ENCODE results near the gene C3orf70.

C3orf70 gene, protein sequence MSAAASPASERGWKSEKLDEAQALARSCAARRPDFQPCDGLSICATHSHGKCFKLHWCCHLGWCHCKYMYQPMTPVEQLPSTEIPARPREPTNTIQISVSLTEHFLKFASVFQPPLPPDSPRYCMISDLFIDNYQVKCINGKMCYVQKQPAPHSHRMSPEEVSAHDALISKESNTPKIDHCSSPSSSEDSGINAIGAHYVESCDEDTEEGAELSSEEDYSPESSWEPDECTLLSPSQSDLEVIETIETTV

DNA sequence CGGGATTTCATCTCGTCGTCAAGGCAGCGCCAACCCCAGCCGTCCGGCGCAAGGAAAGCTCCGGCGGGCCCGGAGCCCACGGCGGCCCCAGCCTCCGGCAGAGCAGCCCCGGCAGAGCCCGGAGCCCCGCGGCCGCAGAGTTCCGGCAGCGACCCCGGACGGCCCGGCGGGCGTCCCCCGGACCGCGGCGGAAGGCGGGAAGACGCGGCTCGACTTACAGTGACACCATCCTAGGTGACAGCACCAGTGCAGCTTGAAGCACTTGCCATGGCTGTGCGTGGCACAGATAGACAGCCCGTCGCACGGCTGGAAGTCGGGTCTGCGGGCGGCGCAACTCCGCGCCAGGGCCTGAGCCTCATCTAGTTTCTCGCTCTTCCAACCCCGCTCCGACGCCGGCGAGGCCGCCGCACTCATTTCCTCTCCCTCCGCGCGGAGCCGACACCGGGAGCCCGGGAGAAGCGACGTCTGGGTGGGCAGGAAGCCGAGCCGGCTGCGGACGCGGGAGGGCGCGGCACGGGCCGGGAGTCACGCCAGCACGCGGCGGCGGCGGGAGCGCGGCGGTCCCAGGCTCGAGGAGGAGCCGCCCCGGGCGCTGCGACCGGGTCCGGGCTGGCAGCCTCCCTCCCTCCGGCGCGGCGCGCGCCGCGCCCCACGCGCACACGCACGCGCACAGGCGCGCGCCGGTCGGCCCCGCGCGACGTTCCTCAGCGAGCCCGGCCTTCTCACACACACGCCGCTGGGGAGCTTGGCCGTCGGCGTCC, at the start of gene C3orf70:
C3orf70 (minus strand) TSS at position 651 of the 761 bp plus-strand sequence; CDS start at position 414, 237 bp downstream.
- no peak for DNase-seq (ENCODE audit: low read depth in 3 of 3, low spot score in 1 of 3)

DNA sequence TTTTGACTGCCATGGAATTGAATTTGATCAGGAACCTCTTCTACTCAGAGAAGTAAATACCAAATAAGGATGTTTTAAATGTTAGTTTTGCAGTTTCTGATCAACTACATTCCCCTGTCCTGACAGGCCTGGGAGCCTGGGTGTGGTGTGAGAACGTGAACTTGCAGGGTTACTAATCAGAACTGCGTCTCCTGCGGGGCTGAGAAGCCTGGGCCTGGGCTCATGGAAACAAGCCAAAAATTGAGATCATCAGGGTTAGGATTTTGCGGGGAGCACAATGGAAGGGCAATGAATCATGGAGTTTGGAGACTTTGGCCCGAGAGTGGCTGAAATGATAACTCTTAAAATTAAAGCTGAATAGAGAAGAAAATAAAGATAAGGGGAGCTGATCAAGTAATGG, 47.8 kb upstream of the C3orf70 start:
- no peak for DNase-seq (ENCODE audit: low read depth in 3 of 3, low spot score in 1 of 3)

DNA sequence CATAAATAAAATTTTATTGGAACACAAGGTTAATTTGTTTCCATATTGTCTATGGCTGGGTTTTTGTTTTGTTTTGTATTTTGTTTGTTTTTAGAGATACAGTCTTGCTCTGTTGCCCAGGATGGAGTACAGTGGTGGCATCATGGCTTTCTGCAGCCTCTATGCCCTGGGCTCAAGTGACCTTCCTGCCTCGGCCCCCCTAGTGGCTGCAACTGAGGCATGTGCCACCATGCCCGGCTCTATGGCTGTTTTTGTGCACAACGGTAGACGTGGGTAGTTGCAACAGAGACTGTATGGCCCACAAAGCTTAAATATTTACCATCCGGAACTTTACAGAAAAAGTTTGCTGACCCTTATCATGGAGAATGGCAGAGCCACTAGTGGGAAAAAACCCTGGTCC, 46.8 kb upstream of the C3orf70 start:
- DNase-seq (ENCODE audit: low read depth in 3 of 3, low spot score in 1 of 3) = no peak

DNA sequence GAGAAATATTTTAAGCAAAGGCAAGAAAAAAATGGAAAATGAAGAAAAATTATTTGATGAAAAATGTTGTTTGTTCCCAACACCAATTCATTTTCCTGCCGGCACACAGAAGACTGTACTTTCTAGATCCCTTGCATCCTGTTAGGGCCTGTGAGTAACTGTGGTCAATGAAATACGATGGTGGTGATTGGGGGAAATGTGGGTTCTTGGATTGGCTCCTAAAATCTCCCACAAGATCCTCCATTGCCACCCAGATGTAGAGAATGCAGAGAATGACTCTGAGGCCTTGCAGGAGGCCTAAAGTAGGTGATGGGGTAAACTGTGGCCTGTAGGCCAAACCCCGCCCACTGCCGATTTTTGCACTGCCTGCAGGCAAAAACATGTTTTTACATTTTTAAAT, 46.3 kb upstream of the C3orf70 start:
- DNase-seq (ENCODE audit: low read depth in 3 of 3, low spot score in 1 of 3) = no peak

DNA sequence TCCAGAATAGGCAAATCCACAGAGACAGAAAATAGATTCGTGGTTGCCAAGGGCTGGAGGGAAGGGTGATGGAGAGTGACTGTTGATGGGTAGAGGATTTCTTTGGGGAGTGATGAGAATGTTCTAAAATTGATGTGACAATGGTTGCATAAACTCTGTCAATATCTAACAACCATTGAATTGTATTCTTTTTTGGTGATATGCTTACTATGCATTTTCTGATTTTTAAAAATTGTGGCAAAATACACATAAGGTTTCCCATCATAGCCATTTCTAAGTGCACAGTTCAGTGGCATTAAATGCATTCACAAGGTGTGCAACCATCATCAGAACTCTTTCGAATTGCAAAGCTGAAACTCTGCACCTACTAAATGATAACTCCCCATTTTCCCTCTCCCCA, 44.2 kb upstream of the C3orf70 start:
- DNase-seq (ENCODE audit: low read depth in 3 of 3, low spot score in 1 of 3) = no peak

DNA sequence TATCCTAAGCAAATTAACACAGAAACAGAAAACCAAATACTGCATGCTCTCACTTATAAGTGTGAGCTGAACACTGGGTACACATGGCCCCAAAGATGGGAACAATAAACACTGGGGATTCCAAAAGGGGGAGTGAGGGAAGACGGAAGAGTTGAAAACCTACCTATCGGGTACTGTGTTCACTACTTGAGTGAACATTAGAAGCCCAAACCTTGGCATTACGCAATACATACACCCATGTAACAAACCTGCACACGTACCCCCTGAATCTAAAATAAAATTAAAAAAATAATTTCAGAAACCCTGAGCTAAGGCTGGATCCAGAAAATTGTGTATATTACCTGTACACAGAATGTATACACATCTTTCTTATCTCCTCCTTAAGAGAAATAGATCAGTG, 42.8 kb upstream of the C3orf70 start:
- DNase-seq (ENCODE audit: low read depth in 3 of 3, low spot score in 1 of 3) = no peak

DNA sequence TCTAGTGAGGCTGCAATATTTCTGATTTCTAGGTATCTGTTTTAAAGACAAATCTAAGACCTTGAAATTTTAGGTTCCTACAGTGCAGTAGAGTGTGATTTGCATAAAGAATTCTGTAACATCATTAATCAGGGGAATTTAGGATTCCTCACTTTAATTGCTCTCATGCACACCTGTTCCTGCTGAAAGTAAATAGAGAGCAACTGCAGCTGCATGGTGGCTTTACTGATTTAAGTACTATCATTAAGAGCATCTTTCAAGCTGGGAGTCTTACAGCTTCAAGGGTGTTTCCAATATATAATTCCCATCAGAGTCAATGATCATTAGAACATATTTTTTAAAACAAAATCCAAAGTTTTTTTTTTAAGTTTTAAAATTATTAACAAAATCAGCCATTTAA, 36.0 kb upstream of the C3orf70 start:
- DNase-seq (ENCODE audit: low read depth in 3 of 3, low spot score in 1 of 3) = no peak

DNA sequence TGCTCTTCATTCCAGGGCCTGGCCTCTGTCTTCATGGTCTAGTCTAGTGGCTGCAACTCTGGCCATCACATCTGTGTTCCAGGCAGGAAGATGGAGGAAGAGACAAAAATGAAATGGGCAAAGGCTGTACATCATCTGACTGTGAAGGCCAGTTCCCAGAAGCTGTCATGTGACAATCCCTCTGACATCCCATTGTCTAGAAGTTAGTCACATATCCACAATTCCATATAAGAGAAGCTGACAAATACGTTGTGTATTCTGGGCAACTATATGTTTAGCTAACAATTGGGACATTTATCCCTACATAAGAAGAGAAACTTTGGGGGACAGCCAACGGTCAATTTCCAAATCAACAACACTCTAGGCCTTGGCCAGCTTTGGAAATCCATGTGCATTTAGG, 34.5 kb upstream of the C3orf70 start:
- DNase-seq (ENCODE audit: low read depth in 3 of 3, low spot score in 1 of 3) = no peak

DNA sequence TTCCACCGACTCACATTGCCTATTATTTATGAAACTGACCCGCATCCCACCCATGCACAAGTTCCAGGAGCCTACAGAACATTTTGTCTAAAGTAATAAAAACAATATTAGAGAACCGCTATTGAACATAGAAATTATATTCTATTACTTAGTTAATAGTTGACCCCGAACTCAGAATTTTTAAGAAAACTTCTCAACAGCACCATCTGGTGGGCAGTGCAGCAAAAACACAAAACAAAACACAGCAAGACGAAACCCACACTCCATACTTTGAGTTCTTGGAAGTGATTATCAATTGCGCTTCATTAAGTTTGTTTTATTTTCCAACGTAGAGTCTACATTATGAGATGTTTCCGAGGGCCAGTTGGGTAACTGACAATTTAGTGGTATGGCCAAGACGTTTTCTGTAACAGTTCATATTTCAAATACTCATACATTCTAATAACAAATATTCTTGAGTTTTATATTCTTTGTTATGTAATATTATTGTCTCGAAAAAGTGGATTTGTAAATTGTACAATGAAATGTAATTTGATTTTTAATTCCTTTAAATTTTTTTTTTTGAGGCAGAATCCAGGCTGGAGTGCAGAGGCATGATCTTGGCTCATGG, 24.0 kb upstream of the C3orf70 start:
- no peak for DNase-seq (ENCODE audit: low read depth in 3 of 3, low spot score in 1 of 3)

DNA sequence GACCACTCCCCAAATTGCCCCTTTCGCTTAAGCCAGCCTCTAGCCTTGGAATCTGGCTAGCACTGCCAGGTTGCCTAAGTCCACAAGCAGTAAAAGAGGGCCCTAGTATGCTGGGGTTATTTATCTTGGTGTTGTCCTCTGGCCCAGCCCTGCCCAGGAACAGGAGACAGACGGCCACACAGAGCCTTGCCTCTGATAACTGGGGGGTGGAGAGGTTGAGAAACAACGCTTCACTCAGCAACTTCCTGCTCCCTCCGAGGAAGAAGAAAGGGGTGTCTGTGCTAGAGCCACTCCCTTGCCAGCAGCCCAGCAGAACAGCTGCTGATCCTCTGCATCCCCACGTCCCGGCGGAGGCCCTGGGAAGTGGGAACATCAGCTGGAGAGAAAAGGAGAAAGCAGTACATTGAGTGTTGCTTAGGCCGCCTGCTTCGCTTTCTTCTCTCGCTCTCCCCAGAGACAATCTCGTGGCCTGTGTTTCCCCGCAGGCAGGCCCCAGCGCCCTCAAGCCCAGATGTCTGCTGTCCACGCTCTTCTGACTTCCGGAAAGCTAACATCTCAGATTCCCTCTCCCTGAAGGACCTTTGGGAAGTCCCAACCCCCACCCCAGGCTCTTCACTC, 22.6 kb upstream of the C3orf70 start:
- no peak for DNase-seq (ENCODE audit: low read depth in 3 of 3, low spot score in 1 of 3)

DNA sequence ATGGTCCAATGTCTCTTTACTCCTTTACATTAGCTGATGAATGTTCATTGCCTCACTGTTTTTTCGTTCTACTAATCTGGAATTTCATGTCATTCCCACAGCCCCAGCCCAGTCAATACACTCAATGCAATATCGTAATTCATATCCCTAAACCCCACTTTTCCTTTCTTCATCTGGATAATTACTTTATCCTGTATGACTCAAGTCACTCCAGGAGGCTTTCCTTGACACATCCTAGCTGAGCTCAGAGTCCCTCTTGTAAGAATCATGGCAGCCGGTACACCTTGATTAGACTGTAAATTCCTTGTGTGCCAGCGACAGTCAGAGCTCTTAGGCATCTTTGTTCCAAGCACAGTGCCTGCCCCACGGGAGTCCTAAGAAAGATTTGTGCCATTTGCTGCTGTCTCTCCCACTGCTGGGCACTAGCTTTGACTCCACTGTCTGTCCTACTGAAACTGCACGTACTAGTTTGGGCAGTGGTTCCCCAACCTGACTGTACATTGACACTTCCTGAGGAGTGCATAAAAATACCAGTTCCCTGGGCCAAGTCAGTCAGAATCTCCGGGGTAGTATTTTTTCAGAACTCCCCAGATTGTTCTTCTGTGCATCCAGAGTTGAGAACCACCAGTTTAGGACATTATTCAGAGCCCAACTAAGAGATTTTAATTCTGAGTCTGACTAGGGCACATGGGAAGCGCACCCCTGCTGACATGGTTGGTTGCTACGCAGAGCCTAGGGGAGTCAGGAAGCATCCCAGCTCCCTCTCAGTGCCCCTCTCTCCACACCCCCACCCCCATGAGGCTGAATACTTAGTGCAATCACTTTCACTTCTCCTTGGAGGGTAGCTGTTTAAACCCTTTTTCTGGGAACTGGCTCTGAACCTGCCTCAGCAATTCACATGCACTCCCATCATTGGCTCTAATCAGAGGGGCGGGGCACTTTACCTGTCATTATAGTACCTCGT, 19.5 kb upstream of the C3orf70 start:
- no peak for DNase-seq (ENCODE audit: low read depth in 3 of 3, low spot score in 1 of 3)

DNA sequence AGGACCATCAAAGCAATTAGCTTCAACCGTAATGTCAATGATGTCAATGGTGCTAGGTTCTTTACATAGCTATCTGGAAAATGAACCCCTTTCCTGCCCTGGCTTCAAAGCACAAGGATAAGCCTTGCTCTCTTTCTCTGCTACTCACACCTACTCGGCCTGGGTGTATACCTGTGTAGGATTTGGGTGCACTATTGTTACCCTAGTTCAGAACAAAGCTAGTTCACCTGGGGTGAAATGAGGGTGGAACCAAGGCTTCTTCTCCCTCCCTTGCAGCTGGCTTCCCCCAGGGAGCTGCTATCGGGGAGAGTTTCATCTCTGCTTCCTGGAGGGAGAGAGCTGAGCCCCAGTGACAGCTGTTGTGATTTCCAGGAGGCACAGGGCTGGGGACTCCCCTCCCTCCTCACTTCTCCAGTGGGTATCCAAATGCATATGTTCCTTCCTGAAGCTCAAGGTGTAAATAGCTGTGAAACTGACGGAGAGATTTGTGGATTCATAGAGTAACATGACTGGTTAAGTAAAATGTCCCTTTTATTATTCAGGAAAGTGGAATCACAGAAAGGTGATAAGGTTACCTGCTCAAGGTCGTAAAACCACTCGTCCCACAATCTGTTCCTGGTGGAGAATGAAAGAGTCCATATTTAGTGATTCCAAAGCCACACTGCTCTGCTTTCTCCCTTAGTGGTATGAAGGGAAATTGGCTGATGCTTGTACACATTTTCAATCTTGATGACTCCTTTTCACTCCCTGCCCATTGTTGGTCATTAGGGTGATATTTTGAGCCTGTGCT, 11.8 kb upstream of the C3orf70 start:
- no peak for DNase-seq (ENCODE audit: low read depth in 3 of 3, low spot score in 1 of 3)

DNA sequence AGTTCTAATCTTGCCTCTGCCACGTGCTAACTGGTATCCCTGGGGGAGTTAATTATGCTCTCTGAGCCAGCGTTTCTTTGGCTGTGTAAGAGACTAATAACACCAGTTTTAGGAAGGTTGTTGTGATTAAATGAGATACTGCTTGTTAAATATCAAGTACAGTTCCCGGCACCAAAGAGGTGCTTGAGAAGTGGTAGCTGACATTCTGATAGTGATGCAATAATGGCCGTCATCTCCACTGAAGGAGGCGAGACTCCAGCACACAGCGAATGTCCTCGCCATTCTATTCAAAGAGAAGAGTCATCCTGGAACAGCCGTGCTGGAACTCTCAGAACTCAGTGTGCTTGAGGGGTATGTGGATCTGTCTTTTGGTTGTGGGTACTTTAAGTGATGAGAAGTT, 9.8 kb upstream of the C3orf70 start:
- DNase-seq (ENCODE audit: low read depth in 3 of 3, low spot score in 1 of 3) = no peak

DNA sequence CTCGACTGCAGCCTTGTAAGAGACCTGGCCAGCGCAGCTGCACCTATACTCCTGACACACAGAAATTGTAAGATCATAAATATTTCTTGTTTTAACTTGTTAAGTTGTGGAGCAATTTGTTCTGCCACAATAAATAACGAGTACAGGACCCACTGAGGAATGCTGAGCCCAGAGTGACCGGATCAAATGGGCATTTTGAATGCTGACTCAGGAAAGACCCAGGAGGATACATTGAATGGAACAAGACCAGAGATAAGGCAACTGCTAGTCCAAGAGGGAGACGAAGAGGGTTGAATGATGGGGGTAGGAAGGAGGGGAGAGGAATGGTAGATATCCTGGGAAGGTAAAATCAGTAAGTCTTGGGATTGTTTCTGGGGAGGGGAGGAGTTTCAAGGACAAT, 8.9 kb upstream of the C3orf70 start:
- DNase-seq (ENCODE audit: low read depth in 3 of 3, low spot score in 1 of 3) = no peak

DNA sequence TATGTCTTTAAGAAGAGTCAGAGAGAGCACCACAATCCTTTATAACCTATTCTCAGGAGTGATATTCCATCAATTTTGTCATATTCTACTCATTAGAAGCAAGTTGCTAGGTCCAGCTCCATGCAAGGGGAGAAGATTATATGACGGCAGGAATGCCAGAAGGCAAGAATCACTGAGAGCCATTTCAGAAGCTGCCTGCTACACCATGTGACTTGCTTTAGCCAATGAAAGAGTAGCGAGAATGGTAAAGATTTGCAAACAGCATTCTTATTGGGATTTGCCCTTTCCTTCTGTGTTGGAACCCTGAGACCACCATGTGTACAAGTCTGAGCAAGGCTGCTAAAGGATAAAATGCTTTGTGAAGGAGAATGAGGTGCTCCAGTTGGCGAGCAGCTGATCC, 4.5 kb upstream of the C3orf70 start:
- DNase-seq (ENCODE audit: low read depth in 3 of 3, low spot score in 1 of 3) = no peak

DNA sequence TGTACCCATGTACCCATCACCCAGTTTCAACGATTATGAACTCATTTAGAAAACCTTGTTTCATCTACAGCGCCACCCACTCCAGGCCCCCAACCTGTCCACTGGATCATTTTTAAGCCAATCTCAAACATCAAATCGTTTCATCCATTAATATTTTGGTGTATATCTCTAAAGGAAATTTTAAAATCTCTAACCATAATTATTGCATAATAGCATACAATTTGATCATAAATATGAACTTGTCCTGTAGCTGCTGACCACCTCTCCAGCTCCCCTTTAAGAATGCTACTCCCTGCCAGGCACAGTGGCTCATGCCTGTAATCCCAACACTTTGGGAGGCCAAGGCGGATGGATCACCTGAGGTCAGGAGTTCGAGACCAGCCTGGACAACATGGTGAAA, 2.8 kb upstream of the C3orf70 start:
- no peak for DNase-seq (ENCODE audit: low read depth in 3 of 3, low spot score in 1 of 3)

DNA sequence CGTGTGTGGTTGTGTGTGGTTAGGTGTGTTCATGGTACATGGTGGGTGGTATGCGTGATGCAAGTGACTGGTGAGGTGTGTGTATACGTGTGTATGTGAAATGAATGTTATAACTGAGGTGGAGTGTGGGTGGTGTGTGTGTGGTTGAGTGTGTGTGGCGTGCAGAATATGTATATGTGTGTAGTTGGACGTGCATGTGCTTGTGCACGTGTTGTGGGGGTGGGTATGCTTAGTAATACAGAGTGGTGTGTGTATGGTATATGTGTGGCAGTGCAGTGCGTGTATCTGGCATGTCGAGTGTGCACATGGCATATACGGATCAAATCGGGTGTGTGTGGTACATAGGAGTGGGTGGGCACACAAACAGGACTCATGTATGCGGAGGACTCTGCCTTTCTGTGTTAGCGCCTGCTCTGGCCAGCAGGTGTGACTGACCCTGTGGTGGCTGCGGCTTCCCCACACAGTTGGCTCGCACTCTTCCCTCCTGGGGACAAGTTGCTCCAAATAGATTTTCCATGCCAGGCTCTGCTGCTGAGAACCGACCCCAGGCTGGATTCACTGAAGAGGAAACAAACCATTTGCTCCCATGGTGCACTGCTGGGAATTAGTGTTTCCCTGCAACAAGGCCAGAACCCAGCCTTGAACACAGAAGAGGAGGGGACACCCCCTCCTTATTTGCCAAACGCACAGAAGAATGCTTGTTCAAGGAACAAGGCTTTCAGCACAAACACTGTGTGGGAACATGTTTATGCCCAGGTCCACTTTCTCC, 1.2 kb upstream of the C3orf70 start:
- no peak for DNase-seq (ENCODE audit: low read depth in 3 of 3, low spot score in 1 of 3)

DNA sequence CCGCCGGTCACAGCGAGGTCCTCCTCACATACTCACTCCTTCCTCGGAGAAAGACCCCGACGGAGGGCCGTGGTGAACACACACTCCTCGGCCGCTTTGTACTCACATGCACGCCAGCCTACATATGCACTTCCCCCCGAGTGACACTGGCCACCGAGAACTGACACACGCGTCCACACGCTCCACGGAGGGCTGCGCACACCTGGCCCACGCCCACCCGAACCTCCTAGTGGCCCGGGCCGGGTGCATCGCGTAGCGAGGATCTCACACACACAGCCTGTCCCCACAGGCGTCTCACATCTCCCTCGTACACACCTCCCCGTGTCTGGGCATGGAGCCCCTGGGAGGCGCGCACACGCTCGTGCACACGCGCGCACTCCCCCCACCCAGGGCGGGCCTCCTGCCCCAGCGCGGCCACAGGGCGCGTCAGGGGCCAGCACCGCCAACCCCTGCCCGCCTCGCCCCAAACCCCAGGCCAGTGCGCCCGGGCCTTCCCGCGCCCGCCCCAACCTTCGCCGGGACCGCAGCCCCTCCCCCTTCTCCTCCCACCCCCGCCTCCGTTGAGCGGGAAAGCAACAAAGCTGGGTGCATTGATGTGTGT, 411 bp upstream of the C3orf70 start:
- no peak for DNase-seq (ENCODE audit: low read depth in 3 of 3, low spot score in 1 of 3)

DNA sequence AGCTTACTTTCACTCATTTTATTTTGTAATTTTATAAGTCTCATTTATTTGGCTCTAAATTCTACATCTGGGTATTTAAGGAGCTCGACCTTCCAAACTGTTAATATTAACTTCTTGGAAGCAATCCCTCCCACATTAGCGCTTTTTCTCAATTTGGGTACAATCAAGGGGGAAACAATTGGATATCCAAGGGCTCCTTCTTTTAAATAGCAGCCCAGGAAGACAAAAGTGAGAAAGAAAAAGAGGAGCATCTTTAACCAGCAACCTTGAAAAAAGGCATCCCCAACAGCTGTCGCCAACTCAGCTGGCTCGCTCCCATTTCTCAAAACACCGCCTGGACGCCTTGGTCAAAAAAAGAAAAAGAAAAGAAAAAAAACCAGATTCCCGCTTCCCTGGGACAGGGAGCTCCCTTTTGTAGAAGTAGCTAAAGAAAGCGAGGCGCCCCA, 873 bp downstream of the C3orf70 start:
- no peak for DNase-seq (ENCODE audit: low read depth in 3 of 3, low spot score in 1 of 3)

All from stimulated activated CD4-positive, alpha-beta T cell treated with anti-CD3 and anti-CD28 coated beads, TNF-alpha, amount 100 ng/mL, for 1 hour (primary cell).